ENCODE results near the gene CADM1.

GRCh38 chr11:115193914-115194801, 310.1 kb downstream of the CADM1 start:
- no peak for TF ChIP-seq CTCF (IDR thresholded peaks at IDR 0.05)
- TF ChIP-seq EP300 (IDR thresholded peaks at IDR 0.05) = no peak
- TF ChIP-seq POLR2A (IDR thresholded peaks at IDR 0.05; ENCODE audit: low read depth) = no peak
- TF ChIP-seq POLR2AphosphoS5 (IDR thresholded peaks at IDR 0.05) = no peak

All from esophagus muscularis mucosa (tissue), 4 donors.